HG02970 (cell line): Measurements from ENCODE around the gene TTLL9.

Experiments
- ATAC-seq: cut with Tn5 transposase; IDR thresholded peaks from one replicate; pipeline ENCODE4 v1.9.1; 2021; ENCODE audit warnings: mild to moderate bottlenecking, moderate library complexity, moderate number of reproducible peaks; ENCODE audit not compliant: unreplicated experiment, low FRiP score

The TTLL9 gene

DNA sequence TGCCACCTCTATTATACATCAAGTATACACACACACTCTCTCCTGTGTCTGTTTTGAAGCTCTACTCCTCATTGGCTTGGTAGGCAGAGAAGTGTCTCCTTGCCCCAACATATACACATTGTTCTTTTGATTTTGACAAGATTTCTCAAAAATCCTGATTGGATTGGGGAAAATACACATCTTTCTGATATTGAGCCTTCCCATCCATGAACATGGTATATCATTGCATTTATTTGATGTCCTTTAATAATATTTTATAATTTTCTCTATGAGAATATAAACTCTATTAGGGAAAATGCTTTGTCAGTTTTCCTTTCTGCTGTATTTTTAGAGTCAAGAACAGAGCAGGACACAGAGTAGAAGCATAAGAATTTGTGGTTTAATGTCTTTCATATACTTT is 7.2 kb downstream of the TTLL9 start:
- ATAC-seq: no peak

DNA sequence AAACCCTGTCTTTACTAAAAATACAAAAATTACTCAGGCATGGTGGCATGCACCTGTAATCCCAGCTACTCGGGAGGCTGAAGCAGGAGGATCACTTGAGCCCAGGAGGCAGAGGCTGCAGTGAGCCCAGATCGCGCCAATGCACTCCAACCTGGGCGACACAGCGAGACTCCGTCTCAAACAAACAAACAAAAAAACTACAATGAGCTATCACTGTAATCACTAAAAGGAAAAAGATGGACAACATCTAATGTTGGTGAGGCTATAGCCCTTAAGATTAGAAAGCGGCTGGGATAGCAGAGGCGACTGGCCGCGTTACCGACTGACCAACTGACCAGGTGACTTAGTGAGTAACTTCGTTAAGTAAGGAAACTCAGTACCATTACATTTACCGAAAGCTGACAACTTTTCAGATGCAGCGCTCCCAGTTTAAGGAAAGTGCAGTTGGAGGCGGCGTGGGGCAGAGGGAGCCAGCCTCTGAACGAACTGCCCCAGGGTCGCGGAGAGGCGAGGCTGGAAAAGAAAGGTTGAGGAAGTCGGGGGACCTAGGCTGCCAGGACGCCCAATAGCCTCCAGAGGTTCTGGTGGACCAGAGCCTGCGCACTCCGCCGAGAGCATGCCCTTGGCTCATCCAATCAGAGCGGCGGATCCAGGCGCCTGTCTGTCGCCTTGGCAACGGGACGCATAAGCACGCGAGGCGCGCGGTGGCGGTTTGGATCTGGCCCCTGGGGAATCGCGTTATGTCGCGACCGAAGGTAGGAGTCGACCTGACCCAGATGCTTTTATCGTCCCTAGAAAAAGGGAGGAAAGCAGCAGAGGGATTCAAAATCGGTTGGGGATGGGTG is 8.9 kb downstream of the TTLL9 start:
- peak; percentile 71 for ATAC-seq

DNA sequence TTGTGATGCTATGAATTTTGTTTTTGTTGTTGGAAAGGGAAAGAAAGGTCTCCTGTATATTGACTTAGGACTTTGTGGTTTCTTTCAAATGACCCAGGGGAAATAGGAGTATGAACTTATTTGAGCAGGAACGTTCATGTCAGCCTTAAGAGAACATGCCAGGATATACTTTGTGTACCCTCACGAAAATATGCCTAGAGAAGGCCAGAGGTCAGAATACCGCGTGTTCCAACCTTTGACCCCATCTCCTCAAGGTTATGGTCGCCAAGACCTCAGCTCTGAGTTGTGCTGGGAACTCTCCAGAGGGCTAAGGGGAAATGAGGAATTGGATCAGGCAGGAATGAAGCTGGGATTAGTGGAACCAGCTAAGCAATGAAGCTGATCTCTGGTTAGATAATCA is 11.5 kb downstream of the TTLL9 start:
- ATAC-seq: no peak

DNA sequence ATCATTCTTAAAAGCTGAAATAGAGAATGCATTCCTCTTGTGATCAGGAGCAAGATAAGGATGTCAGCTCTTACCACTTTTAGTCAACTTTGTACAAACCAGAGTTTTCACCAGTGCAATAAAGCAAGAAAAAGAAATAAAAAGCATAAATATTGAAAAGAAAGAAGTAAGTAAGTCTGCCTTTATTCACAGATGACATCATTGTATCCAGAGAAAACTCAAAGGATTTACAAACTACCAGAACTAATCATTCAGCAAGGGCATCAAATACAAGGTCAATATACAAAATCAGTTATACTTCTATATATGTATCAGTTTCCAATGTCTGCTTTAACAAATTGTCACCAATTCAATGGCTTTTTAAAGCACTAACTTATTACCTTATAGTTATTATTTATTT is 13.4 kb downstream of the TTLL9 start:
- ATAC-seq: no peak

DNA sequence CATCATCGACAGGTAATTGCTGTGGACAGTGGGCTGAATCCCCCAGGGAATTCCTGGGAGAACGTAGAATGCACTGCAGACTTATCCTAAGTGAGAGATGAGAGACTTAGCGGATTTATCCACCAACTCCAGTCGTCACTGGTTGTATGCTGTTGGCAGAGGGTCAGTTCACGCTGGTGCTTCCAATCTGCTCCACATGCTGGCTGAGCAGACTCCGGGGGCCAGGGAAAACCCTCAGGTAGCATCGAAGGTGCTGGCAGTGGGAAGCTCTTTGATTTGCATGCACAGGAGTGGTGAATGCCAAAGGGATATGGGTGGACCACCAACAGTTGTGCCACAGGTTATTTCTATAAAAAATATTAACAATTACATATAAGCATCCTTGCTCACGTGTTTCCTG is 20.2 kb downstream of the TTLL9 start:
- ATAC-seq: no peak

DNA sequence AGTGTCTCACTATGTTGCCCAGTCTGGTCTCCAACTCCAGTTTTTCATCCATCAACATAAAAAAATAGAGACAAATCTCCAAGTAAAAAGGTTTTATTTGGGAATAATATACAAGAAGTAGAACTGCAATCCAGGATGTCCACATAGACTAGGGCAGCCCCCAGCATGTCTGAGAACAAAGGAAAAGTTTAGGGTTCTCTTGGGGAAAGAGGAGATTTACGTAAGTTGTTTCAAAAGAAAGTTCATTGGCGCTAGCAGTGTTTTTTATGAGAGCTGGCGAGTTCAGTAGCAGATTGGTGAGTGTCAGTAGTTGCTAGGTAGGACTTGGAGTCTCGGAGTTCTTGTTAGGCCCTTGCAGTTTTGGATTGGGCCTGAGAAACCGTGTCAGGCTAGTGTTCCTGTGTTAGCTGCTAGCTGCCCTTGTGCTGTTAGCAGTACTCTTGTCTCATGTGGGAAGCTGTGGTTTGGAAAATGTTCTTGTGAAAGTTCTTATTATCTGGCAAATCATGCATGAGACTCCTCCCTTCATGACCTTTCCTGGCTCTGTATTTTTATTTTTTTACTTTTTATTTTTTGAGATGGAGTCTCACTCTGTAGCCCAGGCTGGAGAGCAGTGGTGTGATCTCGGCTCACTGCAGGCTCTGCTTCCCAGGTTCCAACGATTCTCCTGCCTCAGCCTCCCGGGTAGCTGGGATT is 24.7 kb downstream of the TTLL9 start:
- no peak for ATAC-seq

DNA sequence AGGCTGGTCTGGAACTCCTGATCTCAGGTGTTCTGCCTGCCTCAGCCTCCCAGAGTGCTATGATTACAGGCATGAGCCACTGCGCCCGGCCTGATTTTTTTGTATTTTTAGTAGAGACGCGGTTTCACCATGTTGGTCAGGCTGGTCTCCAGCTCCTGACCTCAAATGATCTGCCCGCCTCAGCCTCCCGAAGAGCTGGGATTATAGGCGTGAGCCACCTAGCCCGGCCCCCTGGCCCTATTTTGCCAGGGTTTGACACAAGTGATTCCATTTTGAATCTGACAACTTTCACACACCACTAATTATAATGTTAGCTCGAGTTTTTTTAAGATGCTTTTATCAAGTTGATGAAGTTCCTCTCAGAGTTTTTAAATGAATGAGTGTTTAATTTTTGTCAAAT is 25.6 kb downstream of the TTLL9 start:
- ATAC-seq: no peak

DNA sequence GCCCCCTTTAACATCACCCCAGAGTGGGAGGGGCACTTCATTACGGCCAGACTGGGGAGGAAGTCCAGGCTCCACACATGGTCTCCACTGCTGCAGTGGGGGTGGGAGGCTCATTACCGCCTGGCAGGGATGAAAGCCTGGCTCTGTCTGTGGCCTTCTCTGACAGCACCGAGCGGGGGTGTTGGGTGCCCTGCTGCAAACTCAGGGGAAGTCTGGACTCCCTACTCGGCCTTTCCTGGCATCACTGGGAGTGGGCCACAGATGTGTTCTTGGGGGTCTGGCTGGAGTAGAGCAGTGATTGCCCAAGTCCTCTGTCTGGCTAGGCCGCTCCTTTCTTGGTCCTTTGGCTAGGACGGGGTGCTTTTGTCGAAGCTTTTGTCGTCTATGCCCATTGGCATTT is 27.1 kb downstream of the TTLL9 start:
- no peak for ATAC-seq

DNA sequence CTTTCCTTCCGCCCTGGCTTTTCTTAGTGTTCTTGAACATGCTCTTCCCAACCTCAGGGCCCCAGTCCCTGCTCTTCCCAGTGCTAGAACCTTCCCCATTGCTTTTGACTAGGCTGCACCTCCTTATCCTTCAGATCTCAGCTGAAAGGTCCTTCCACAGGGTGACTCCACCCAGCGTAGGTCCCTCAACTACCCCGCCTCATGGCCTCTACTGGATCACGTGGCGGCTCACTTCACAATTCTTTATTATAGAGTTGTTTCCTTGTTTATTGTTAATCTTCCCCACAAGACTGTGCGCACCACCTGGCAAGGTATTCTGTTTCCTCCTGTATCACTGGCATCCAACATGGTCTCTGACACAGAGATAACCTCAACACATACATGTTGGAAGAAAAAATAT is 31.2 kb downstream of the TTLL9 start:
- no peak for ATAC-seq

DNA sequence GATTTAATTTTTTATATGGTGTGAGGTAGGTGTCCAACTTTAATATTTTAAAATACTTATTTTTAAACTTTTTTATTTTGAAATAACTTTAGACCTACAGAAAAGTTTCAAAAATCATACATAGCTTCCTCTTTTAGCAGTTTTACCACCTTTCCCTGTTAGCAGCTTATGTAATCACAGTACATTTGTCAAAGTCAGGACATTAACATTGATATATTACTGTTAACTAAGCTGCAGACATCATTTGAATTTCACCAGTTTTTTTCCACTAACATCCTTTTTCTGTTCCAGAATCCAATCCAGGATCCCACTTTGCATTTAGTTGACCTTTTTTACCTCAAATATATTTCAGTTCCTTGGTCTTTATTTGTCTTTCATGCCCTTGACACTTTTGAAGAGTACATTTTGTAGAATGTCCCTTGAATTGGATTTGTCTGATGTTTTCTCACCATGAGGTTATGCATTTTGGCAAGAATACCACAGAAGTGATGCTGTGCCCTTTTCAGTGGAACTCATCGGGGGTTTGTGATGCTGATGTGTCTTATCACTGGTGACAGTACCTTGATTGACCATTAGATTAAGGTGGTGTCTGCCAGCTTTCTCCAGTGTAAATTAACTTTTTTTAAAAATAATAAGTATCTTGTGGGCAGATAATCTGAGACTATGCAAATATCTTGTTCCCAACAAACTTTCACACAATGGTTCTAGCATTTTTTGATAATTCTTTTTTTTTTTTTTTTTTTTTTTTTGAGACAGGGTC is 33.4 kb downstream of the TTLL9 start:
- ATAC-seq: no peak

DNA sequence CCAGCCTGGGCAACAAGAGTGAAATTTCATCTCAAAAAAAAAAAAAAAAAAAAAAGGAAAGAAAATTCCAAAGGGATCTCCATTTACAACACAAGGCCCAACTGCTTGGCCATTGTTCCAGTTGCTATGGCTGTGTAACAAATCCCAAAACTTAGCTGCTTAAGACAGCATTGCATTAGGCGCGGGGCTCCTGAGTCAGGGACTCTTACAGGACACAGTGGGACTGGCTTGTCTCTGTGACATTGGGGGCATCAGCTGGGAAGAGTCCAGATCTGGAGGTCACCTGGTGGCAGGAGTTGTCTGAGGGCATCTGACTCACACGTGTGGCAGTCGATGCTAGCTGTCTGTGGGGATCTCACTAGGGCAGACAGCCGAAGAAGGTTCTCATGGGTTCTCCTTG is 35.6 kb downstream of the TTLL9 start:
- no peak for ATAC-seq

DNA sequence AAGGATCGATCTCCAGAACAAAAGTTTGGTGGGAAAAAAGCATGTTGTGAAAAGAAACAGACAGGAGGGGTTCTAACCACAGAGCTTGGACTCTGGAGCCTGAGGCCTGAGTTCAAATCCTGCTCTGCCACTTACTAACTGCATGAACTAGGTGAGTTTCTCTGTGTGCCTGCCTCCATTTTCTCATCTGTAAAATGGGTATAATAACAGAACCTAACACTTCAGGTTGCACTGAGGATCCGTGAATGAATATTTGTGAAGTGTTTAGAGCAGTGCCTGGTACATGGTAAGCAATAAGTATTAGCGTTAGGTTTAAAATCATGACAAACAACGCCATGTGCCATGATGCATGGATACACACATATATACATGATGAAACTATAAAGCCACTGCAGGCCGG is 36.6 kb downstream of the TTLL9 start:
- no peak for ATAC-seq

DNA sequence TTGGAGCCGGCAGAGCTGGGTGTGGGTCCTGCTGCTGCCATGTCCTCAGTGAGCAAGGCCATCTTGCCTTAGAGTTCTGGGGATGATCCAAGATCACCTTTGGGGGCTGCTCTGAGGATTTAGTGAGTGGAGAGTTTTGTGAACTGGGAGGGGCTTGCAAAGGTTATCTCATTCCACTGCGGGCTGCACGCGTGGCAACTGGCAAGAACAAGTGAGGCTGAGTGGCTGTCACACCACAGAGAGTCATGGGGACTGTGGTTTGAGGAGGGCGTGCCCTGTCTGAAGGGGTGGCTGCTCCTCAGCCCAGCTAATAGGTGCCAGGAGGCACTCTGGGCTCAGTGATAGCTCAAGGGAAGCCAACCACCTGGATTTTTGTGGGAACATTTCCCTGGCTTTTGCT is 37.6 kb downstream of the TTLL9 start:
- no peak for ATAC-seq

DNA sequence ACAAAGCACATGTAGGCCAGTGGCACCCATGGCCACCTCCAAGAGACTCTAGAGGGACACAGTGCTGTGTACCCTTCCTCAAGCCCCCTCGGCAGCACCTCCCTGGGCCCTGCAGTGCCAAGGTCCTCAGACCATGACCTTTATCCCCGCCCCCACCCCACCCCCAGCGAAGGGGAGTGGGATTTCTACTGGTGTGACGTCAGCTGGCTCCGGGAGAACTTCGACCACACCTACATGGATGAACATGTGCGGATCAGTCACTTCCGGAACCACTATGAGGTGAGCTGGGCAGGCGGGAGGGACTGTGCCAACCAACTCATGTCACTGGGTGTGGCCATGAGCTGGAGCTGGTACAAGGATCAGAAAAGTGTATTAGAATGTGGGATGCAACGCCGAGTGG is 38.0 kb downstream of the TTLL9 start:
- ATAC-seq: no peak

DNA sequence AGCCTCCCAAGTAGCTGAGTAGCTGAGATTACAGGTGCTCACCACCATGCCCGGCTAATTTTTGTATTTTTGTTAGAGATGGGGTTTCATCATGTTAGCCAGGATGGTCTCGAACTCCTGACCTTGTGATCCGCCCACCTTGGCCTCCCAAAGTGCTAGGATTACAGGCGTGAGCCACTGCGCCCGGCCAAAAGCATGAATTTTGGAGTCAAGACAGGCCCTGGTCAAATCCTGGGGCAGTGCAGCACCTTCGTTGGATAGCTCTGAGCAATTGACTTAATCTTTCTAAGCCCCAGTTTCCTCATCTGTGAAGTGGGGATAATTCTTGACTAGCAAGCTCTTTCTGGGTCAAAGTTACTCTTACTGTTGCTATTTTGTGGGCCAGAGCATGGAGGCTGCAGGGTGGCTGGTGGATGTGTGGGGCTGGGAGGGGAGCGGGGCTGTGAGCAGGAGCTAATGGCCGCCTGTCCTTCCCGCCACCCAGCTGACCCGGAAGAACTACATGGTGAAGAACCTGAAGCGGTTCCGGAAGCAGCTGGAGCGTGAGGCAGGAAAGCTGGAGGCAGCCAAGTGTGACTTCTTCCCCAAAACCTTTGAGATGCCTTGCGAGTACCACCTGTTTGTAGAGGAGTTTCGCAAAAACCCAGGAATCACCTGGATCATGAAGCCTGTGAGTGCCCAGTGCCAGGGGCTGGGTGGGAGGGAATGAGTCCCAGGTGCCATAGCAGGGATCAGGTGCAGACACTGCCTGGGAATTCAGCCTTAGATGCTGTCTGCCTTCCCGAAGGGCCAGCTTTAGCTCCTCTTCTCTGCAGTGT is 39.0 kb downstream of the TTLL9 start:
- no peak for ATAC-seq

DNA sequence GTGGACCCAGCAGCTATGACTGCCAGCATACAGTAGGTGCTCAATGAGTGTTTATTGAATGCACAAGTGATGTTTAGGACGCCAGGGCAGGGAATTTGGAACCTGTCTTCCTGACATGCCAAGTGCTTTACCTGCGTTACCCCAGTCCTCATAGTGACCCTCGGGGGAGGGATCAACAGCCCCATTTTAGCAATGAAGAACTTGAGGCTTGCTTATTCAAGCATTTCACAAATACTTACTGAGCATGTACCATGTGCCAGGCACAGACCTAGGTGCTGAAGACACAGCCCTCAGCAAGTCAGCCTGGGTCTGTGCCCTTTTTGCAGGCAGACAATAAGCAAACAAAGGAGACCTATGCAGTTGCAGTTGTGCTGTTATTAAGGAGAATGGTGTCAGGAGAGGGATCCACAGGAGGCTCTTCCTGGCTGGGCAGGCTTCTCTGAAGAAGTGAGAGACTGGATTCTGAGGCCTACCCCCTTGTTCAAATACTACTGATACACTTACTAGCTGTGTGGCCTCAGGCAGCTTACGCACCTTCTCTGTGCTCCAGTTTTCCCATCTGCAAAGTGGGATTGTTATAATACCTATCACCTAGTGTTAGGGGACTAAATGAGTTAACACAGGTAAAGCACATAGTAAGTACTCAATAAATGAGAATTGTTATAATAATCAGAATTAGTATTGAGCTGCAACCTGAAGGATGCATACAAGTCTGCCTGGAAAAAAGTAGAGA is 39.8 kb downstream of the TTLL9 start:
- no peak for ATAC-seq

DNA sequence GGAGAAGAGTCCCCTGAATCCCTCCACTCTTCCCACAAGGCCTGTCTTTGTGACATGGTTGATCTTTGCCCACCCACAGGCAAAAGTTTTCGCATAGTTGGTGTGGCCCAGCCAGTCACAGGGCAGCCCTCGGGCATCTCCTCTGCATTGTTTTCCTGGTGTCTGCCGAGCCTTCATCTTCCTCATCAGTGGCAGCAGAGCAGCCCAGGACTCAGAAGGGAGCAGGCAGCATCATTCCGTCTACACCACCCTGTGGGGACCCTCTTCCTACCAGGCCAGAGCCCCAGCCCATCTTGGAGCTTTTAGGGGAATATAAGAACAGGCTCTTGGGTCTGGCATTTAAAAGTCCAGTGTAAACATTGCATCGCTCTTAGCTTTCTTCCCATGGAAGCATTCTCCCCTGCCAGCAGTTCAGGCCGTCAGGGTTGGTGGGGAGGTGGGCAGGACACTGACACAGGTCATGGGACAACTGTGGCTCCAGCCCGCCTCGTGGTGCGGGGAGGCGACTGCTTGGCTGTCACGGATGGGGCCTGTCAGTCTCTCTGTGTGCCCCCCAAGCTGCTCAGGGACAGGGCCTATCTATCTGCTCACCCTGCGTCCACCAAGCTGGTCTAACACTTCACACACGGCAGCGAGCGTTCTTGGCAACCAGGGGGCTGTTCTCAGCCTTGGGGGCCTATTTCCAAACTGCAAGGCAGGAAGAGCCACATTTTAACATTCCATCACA is 43.2 kb downstream of the TTLL9 start:
- no peak for ATAC-seq

DNA sequence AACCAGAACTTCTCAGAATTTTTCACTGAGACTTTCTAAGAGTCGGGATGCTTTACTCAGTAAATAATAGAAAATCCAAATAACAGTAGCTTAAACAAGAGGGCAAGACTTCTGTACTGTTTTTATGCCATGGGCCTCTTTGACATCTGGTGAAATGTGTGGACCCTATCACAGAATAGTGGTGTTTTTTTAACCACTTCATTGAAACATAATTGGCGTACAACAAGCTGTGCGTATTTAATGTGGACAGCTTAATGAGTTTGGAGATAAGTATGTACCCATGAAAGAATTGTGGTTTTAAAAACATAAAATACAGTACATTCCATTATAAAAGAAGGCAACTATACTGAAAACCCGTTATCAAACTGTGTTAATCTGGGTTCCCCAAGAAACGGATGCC is 43.7 kb downstream of the TTLL9 start:
- ATAC-seq: no peak
